ENCODE results near the gene PYGM. TPM values are rescaled to one million over a fixed set of nuclear protein-coding genes. Genes with fewer than 3 reads are reported as not detected.

The PYGM gene
- total and polyA plus RNA-seq, 2 experiments from 2014 or later = 244 to 246 TPM

GRCh38 chr11:64802370-64803157 is 42.8 kb upstream of the PYGM start:
- peak overlapping the region; percentile 70 for H3K4me3 ChIP-seq
- peaks cover 21% of the 10 kb centered on the region for H3K36me3 ChIP-seq
- H3K9me3 ChIP-seq (ENCODE audit: low read depth) = no peaks in the 10 kb centered on the region
- no peak for TF ChIP-seq CTCF (IDR thresholded peaks at IDR 0.05; ENCODE audit: low read depth, low read length)
- peaks cover 6% of the 10 kb centered on the region for H3K4me1 ChIP-seq (ENCODE audit: low read depth)
- no peak overlapping the region for H3K27ac ChIP-seq
- H3K27me3 ChIP-seq = no peaks in the 10 kb centered on the region
- no peak for DNase-seq (ENCODE audit: low read depth in 1 of 2, low spot score in 1 of 2)

GRCh38 chr11:64801561-64802369 is 42.0 kb upstream of the PYGM start:
- no peaks in the 10 kb centered on the region for H3K27me3 ChIP-seq
- no peak for TF ChIP-seq CTCF (IDR thresholded peaks at IDR 0.05; ENCODE audit: low read depth, low read length)
- H3K36me3 ChIP-seq = peaks cover 21% of the 10 kb centered on the region
- H3K4me1 ChIP-seq (ENCODE audit: low read depth) = peaks cover 6% of the 10 kb centered on the region
- H3K27ac ChIP-seq = no peak overlapping the region
- no peaks in the 10 kb centered on the region for H3K9me3 ChIP-seq (ENCODE audit: low read depth)
- DNase-seq (ENCODE audit: low read depth in 1 of 2, low spot score in 1 of 2) = no peak
- H3K4me3 ChIP-seq = no peak overlapping the region

- no peak for TF ChIP-seq CTCF (IDR thresholded peaks at IDR 0.05; ENCODE audit: low read depth, low read length)
- Histone ChIP-seq H3K4me3 (no peak overlapping the region), H3K36me3 (peaks cover 18% of the 10 kb centered on the region), H3K27me3 (no peaks in the 10 kb centered on the region), H3K9me3 (ENCODE audit: low read depth) (no peaks in the 10 kb centered on the region), H3K4me1 (ENCODE audit: low read depth) (peaks cover 6% of the 10 kb centered on the region), H3K27ac (no peak overlapping the region)
- DNase-seq (ENCODE audit: low read depth in 1 of 2, low spot score in 1 of 2) = no peak
These were observed 41.3 kb upstream of the PYGM start for GRCh38 chr11:64801158-64801464.

- Histone ChIP-seq H3K4me3 (no peak overlapping the region), H3K27ac (no peak overlapping the region), H3K9me3 (ENCODE audit: low read depth) (no peaks in the 10 kb centered on the region), H3K27me3 (no peaks in the 10 kb centered on the region), H3K4me1 (ENCODE audit: low read depth) (peaks cover 6% of the 10 kb centered on the region), H3K36me3 (peaks cover 12% of the 10 kb centered on the region)
- TF ChIP-seq CTCF (IDR thresholded peaks at IDR 0.05; ENCODE audit: low read depth, low read length) = no peak
- no peak for DNase-seq (ENCODE audit: low read depth in 1 of 2, low spot score in 1 of 2)
These were observed 40.8 kb upstream of the PYGM start for GRCh38 chr11:64800303-64801157.

- no peak overlapping the region for H3K4me3 ChIP-seq
- no peak for TF ChIP-seq CTCF (IDR thresholded peaks at IDR 0.05; ENCODE audit: low read depth, low read length)
These were observed 40.0 kb upstream of the PYGM start for GRCh38 chr11:64799623-64800302.

More at GRCh38 chr11:64799623-64800302, 40.0 kb upstream of the PYGM start:
- H3K4me1 ChIP-seq (ENCODE audit: low read depth) = peaks cover 6% of the 10 kb centered on the region
- no peak overlapping the region for H3K27ac ChIP-seq
- no peak for DNase-seq (ENCODE audit: low read depth in 1 of 2, low spot score in 1 of 2)
- H3K27me3 ChIP-seq = no peaks in the 10 kb centered on the region
- H3K9me3 ChIP-seq (ENCODE audit: low read depth) = no peaks in the 10 kb centered on the region
- peaks cover 4% of the 10 kb centered on the region for H3K36me3 ChIP-seq

Data from cardiac muscle cell (in vitro differentiated cells and primary cell).